Neural progenitor cell (in vitro differentiated cells): Measurements from ENCODE around the gene ACOD1. TPM values are rescaled to one million over a fixed set of nuclear protein-coding genes. Genes with fewer than 3 reads are reported as not detected.

Source experiments
- DNase-seq: peaks from one replicate; pipeline ENCODE4 v3.0.0-alpha.2; 2016; ENCODE audit warnings: low spot score
- H2AFZ ChIP-seq: fragments of 200-600 bp; sonication (generic); replicated peaks from 2 replicates; pipeline ENCODE4 v1.6.1; 2016; ENCODE audit warnings: antibody characterized with exemption
- H3F3A ChIP-seq: fragments of 200-600 bp; sonication (generic); 2 replicates; pipeline ENCODE4 v1.6.1; 2016; ENCODE audit warnings: antibody characterized with exemption, low read depth
- H3K27ac ChIP-seq: fragments of 200-600 bp; sonication (generic); 2 replicates; pipeline ENCODE4 v1.5.1; 2016; ENCODE audit warnings: mild to moderate bottlenecking
- H3K27me3 ChIP-seq: fragments of 200-600 bp; sonication (generic); 2 replicates; pipeline ENCODE4 v1.6.1; 2016; ENCODE audit warnings: mild to moderate bottlenecking, moderate library complexity
- H3K36me3 ChIP-seq: fragments of 200-600 bp; sonication (generic); 2 replicates; pipeline ENCODE4 v1.5.1; 2016
- H3K4me1 ChIP-seq: fragments of 200-600 bp; sonication (generic); 2 replicates; pipeline ENCODE4 v1.6.1; 2016; ENCODE audit warnings: mixed run types
- H3K4me2 ChIP-seq: fragments of 200-600 bp; sonication (generic); 2 replicates; pipeline ENCODE4 v1.6.1; 2016
- H3K4me3 ChIP-seq: fragments of 200-600 bp; sonication (generic); 2 replicates; pipeline ENCODE4 v1.5.1; 2016
- H3K79me2 ChIP-seq: fragments of 200-600 bp; sonication (generic); 2 replicates; pipeline ENCODE4 v1.6.1; 2016; ENCODE audit warnings: low read depth
- H3K9ac ChIP-seq: fragments of 200-600 bp; sonication (generic); 2 replicates; pipeline ENCODE4 v1.6.1; 2016
- H3K9me3 ChIP-seq: fragments of 200-600 bp; sonication (generic); 2 replicates; pipeline ENCODE4 v1.5.1; 2016; ENCODE audit warnings: low read depth
- H4K20me1 ChIP-seq: fragments of 200-600 bp; sonication (generic); 2 replicates; pipeline ENCODE4 v1.6.1; 2016; ENCODE audit warnings: low read depth
- H3K27ac Mint-ChIP-seq: 3 replicates; pipeline ENCODE4 v1.8.0; 2021; ENCODE audit warnings: mixed read lengths
- H3K27me3 Mint-ChIP-seq: 2 replicates; pipeline ENCODE4 v1.8.0; 2022; ENCODE audit warnings: low read depth, mild to moderate bottlenecking, inconsistent platforms, moderate library complexity, mixed read lengths; ENCODE audit not compliant: insufficient read depth
- H3K36me3 Mint-ChIP-seq: 3 replicates; pipeline ENCODE4 v1.8.0; 2021; ENCODE audit warnings: mixed read lengths
- H3K4me1 Mint-ChIP-seq: 3 replicates; pipeline ENCODE4 v1.8.0; 2021; ENCODE audit warnings: mixed read lengths
- H3K4me3 Mint-ChIP-seq: 3 replicates; pipeline ENCODE4 v1.8.0; 2021; ENCODE audit warnings: mild to moderate bottlenecking, moderate library complexity, mixed read lengths
- H3K9me3 Mint-ChIP-seq: 3 replicates; pipeline ENCODE4 v1.8.0; 2020; ENCODE audit warnings: mixed read lengths
- EZH2 ChIP-seq: fragments of 200-600 bp; sonication (generic); IDR thresholded peaks from 2 replicates; pipeline ENCODE4 v1.6.1; 2017; ENCODE audit warnings: antibody characterized with exemption, mild to moderate bottlenecking, moderate library complexity
- EZH2phosphoT487 ChIP-seq: fragments of 200-600 bp; sonication (generic); IDR thresholded peaks from 2 replicates; pipeline ENCODE4 v1.6.1; 2017; ENCODE audit warnings: antibody characterized with exemption
- total RNA-seq: library from RNA; depleted of rRNA; stranded (reverse); fragments of >200 nt; gene quantifications from 2 replicates; pipeline ENCODE4 v1.2.3, GENCODE V29; 2015; ENCODE audit warnings: low replicate concordance
- TF ChIP-seq, protein P1 (sequence below): fragments of 200-600 bp; sonication (generic); IDR thresholded peaks from 2 replicates; pipeline ENCODE4 v1.5.1; 2017; ENCODE audit warnings: antibody characterized with exemption, mild to moderate bottlenecking

Gene ACOD1
- total RNA-seq, 1 donor from 2014 or later, result not detected

DNA sequence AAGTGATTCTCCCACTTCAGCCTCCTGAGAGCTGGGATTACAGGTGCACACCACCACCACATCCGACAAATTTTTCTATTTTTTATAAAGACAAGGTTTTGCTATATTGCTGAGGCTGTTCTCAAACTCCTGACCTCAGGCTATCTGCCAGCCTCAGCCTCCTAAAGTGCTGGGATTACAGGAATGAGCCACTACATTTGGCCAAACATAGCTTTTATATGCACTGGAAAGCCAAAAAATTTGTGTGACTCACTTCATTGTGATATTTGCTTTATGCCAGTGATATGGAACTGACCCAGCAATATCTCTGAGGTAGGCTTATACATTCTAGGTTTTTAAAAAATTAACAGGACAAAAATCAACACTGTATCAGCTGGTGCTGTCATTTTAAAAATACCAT, 26.8 kb upstream of the ACOD1 start:
- Histone ChIP-seq H3K4me1 (peaks cover 10% of the 10 kb centered on the region), H3K9me3 (no peaks in the 10 kb centered on the region), H3K79me2 (no peaks in the 10 kb centered on the region), H3K4me3 (no peak overlapping the region), H3K27me3 (no peaks in the 10 kb centered on the region), H3K4me2 (no peak overlapping the region), H3K36me3 (no peaks in the 10 kb centered on the region), H3K9ac (no peak overlapping the region), H3F3A (no peaks in the 10 kb centered on the region), H3K27ac (no peak overlapping the region), H2AFZ (no peak overlapping the region), H4K20me1 (no peaks in the 10 kb centered on the region)
- Mint-ChIP-seq H3K4me1 (peaks cover 7% of the 10 kb centered on the region), H3K4me3 (no peak overlapping the region), H3K27ac (no peak overlapping the region), H3K9me3 (peaks cover 7% of the 10 kb centered on the region), H3K36me3 (no peaks in the 10 kb centered on the region), H3K27me3 (no peaks in the 10 kb centered on the region)
- no peak for DNase-seq
- TF ChIP-seq EZH2phosphoT487 (no peak), EZH2 (no peak)
- TF ChIP-seq, protein P1, sequence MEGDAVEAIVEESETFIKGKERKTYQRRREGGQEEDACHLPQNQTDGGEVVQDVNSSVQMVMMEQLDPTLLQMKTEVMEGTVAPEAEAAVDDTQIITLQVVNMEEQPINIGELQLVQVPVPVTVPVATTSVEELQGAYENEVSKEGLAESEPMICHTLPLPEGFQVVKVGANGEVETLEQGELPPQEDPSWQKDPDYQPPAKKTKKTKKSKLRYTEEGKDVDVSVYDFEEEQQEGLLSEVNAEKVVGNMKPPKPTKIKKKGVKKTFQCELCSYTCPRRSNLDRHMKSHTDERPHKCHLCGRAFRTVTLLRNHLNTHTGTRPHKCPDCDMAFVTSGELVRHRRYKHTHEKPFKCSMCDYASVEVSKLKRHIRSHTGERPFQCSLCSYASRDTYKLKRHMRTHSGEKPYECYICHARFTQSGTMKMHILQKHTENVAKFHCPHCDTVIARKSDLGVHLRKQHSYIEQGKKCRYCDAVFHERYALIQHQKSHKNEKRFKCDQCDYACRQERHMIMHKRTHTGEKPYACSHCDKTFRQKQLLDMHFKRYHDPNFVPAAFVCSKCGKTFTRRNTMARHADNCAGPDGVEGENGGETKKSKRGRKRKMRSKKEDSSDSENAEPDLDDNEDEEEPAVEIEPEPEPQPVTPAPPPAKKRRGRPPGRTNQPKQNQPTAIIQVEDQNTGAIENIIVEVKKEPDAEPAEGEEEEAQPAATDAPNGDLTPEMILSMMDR, result no peak

DNA sequence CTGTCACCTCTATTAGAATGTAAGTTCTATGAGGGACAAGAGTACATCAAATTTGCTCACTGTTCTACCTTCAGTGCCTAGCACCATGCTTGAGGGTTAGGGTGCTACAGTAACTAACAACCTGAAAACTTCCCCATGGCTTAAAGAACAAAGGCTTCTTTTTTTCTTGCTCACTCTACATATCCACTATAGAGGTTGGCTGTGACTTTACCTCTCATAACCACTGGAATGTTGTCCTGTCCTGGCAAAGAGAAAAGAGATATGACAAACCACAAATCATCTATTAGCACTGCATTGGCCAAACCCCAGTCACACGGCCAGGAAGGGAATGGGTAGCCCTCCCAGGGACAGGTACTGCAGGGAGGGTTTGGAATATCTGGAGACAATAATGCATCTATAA, 23.2 kb upstream of the ACOD1 start:
- Histone ChIP-seq H3K4me3 (no peak overlapping the region), H3K4me2 (no peak overlapping the region), H3K9me3 (no peaks in the 10 kb centered on the region), H3F3A (no peaks in the 10 kb centered on the region), H3K4me1 (peaks cover 17% of the 10 kb centered on the region), H3K79me2 (no peaks in the 10 kb centered on the region), H2AFZ (no peak overlapping the region), H3K27ac (no peak overlapping the region), H3K36me3 (no peaks in the 10 kb centered on the region), H4K20me1 (no peaks in the 10 kb centered on the region), H3K27me3 (no peaks in the 10 kb centered on the region), H3K9ac (no peak overlapping the region)
- Mint-ChIP-seq H3K27ac (no peak overlapping the region), H3K4me1 (peaks cover 11% of the 10 kb centered on the region), H3K27me3 (no peaks in the 10 kb centered on the region), H3K4me3 (no peak overlapping the region), H3K9me3 (peaks cover 2% of the 10 kb centered on the region), H3K36me3 (no peaks in the 10 kb centered on the region)
- no peak for DNase-seq
- TF ChIP-seq, protein P1, result no peak
- TF ChIP-seq EZH2phosphoT487 (no peak), EZH2 (no peak)

DNA sequence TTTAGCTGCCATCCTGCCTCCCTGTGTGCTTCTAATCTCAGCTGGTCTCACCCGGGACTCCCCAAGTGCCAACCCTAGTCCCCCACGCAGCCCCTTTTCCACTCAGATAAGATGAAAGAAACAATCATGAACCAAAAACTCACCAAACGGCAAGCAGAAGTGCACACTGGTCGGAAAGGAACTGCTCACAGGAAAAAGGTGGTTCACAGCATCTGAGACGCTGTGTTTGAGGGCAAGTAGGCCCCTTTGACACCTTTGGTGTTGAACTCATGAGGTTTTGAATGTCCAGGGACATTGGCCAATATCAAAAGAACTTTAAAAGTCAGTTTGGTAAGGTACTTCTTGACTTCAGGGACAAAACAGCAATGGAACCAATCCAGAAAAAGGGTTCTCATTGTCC, 20.4 kb upstream of the ACOD1 start:
- H3K4me2 ChIP-seq, result no peak overlapping the region
- H3K4me1 Mint-ChIP-seq, result peaks cover 11% of the 10 kb centered on the region
- H2AFZ ChIP-seq, result no peak overlapping the region
- H3K9ac ChIP-seq, result no peak overlapping the region
- H3K9me3 ChIP-seq, result no peaks in the 10 kb centered on the region
- no peaks in the 10 kb centered on the region for H3K36me3 Mint-ChIP-seq
- H3K4me3 Mint-ChIP-seq, result no peak overlapping the region
- H3K4me1 ChIP-seq, result peaks cover 17% of the 10 kb centered on the region
- no peaks in the 10 kb centered on the region for H3F3A ChIP-seq
- H3K27me3 Mint-ChIP-seq, result peaks cover 2% of the 10 kb centered on the region
- H3K79me2 ChIP-seq, result no peaks in the 10 kb centered on the region
- no peaks in the 10 kb centered on the region for H3K36me3 ChIP-seq
- H4K20me1 ChIP-seq, result no peaks in the 10 kb centered on the region
- no peaks in the 10 kb centered on the region for H3K27me3 ChIP-seq
- no peak for TF ChIP-seq EZH2
- no peak overlapping the region for H3K27ac Mint-ChIP-seq
- H3K4me3 ChIP-seq, result no peak overlapping the region
- no peak overlapping the region for H3K27ac ChIP-seq
- no peak for DNase-seq
- peaks cover 3% of the 10 kb centered on the region for H3K9me3 Mint-ChIP-seq

DNA sequence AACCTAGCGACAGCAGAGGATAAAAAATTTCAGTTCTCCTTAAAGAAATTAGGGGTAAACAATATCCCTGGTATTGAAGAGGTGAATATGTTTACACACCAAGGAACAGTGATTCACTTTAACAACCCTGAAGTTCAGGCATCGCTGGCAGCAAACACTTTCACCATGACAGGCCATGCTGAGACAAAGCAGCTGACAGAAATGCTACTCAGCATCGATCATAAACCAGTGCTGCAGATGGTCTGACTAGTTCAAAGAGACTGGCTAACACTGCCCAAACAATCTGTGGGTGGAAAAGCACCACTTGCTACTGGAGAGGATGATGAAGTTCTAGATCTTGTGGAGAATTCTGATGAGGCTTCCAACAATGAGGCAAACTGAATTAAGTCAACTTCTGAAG, 19.9 kb upstream of the ACOD1 start:
- Histone ChIP-seq H3K36me3 (no peaks in the 10 kb centered on the region), H3K79me2 (no peaks in the 10 kb centered on the region), H3F3A (no peaks in the 10 kb centered on the region), H3K9me3 (no peaks in the 10 kb centered on the region), H3K27me3 (no peaks in the 10 kb centered on the region), H3K4me1 (peaks cover 17% of the 10 kb centered on the region), H3K4me3 (no peak overlapping the region), H3K27ac (no peak overlapping the region), H3K4me2 (no peak overlapping the region), H4K20me1 (no peaks in the 10 kb centered on the region), H3K9ac (no peak overlapping the region), H2AFZ (no peak overlapping the region)
- Mint-ChIP-seq H3K4me3 (no peak overlapping the region), H3K4me1 (peaks cover 11% of the 10 kb centered on the region), H3K27ac (no peak overlapping the region), H3K27me3 (peaks cover 2% of the 10 kb centered on the region), H3K9me3 (peaks cover 3% of the 10 kb centered on the region), H3K36me3 (no peaks in the 10 kb centered on the region)
- TF ChIP-seq EZH2, result no peak
- no peak for TF ChIP-seq EZH2phosphoT487
- TF ChIP-seq, protein P1, result no peak
- no peak for DNase-seq
